ENCODE results near the gene AQP12A.

GRCh38 chr2:240686460-240686859 lies 5.2 kb upstream of the AQP12A start:
- no peak for TF ChIP-seq CTCF (IDR thresholded peaks at IDR 0.05)
- no peak for TF ChIP-seq POLR2A (IDR thresholded peaks at IDR 0.05)

Measured in thyroid gland (tissue), 4 donors.